Activated CD8-positive, alpha-beta memory T cell treated with anti-CD3 and anti-CD28 coated beads, Interleukin-2, amount 10 ng/mL, durations not matched to agents 7 days and 5 days (primary cell): ENCODE data around the gene NFE2L1. TPM values are rescaled to one million over a fixed set of nuclear protein-coding genes. Genes with fewer than 3 reads are reported as not detected.
A peak's percentile ranks its signal among the peaks of the same experiment; 100 is the strongest.
"Not testable (repeated sequence)": the region's sequence is repeated elsewhere in the genome, so short reads cannot be mapped to it uniquely, and the experiment has no call there.

Source experiments
- ATAC-seq: fragments of 150-1000 bp; cut with Tn5 transposase; one replicate; pipeline ENCODE4 v1.10.0; 2021; ENCODE audit warnings: moderate library complexity
- CTCF ChIA-PET: fragments of 350-600 bp; sonication (Branson Sonifier 250); formaldehyde crosslinking; loops from one replicate; lab custom pipeline; 2021; ENCODE audit warnings: antibody characterized with exemption; lab: Charles Lee
- DNase-seq: peaks from one replicate; pipeline ENCODE4 v3.0.0-alpha.2; 2020
- H3K27ac Mint-ChIP-seq: one replicate; pipeline ENCODE4 v1.8.0; 2021; ENCODE audit warnings: mild to moderate bottlenecking, mixed read lengths
- H3K27me3 Mint-ChIP-seq: one replicate; pipeline ENCODE4 v1.8.0; 2021; ENCODE audit warnings: mixed read lengths
- H3K36me3 Mint-ChIP-seq: one replicate; pipeline ENCODE4 v1.8.0; 2021; ENCODE audit warnings: mild to moderate bottlenecking, mixed read lengths
- H3K4me1 Mint-ChIP-seq: one replicate; pipeline ENCODE4 v1.8.0; 2021; ENCODE audit warnings: mixed read lengths
- H3K4me3 Mint-ChIP-seq: one replicate; pipeline ENCODE4 v1.8.0; 2021; ENCODE audit warnings: mild to moderate bottlenecking, moderate library complexity, mixed read lengths
- H3K9me3 Mint-ChIP-seq: one replicate; pipeline ENCODE4 v1.8.0; 2022; ENCODE audit warnings: low read depth, mixed read lengths
- total RNA-seq, 2 experiments: library from RNA; stranded (reverse); gene quantifications; one replicate each; pipeline ENCODE4 v1.2.3, GENCODE V29; 2021

The NFE2L1 gene
- total RNA-seq, 2 experiments from 2014 or later = 56.1 to 80.8 TPM

DNA sequence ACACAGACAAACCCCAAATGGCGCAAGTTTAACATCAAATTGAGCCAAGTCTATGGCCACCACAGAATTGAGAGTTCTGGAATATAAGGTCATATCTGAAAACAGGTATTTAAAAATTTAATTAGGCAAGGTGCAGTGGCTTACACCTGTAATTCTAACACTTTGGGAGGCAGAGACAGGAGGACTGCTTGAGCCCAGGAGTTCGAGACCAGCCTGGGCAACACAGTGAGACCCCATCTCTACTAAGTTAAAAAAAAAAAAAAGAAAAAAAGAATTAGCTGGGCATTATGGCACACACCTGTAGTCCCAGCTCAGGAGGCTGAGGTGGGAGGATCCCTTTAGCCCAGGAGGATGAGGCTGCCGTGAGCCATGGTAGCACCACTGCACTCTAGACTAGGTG is 19.1 kb downstream of the NFE2L1 start:
- CTCF ChIA-PET = interaction anchor here (0.7 to 2.8 kb wide), 9 partner anchors 9 to 525 kb away, joined by 3 to 28 read pairs (median 4); no protein-coding TSS in a partner anchor
- H3K27me3 Mint-ChIP-seq = no peaks in the 10 kb centered on the region
- no peak overlapping the region for H3K27ac Mint-ChIP-seq
- no peaks in the 10 kb centered on the region for H3K9me3 Mint-ChIP-seq
- DNase-seq = no peak
- ATAC-seq = no peak
- peaks cover 20% of the 10 kb centered on the region for H3K36me3 Mint-ChIP-seq
- H3K4me1 Mint-ChIP-seq = no peaks in the 10 kb centered on the region
- H3K4me3 Mint-ChIP-seq = no peak overlapping the region

DNA sequence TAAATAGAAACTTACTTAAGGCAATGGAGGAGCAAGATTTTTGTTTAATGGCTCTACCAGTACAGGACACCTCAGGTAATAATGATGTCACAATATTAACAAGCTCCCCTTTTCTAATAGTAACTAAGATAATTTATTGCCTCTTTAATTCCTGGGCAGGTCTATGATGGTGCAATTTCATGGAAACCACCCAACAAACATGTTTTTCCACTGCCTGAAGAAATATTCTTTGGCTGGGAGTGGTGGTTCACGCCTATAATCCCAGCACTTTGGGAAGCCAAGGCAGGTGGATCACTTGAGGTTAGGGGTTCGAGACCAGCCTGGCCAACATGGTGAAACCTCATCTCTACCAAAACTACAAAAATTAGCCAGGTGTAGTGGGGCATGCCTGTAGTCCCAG is 19.6 kb downstream of the NFE2L1 start:
- not testable (repeated sequence) for H3K4me1 Mint-ChIP-seq, H3K4me3 Mint-ChIP-seq, ATAC-seq, DNase-seq, H3K27me3 Mint-ChIP-seq, H3K27ac Mint-ChIP-seq, H3K9me3 Mint-ChIP-seq
- H3K36me3 Mint-ChIP-seq = peaks cover 19% of the 10 kb centered on the region
- CTCF ChIA-PET = interaction anchor here (0.9 to 2.8 kb wide), 14 partner anchors 8 to 525 kb away, joined by 3 to 28 read pairs (median 4); partner anchors contain the start of gene NFE2L1

DNA sequence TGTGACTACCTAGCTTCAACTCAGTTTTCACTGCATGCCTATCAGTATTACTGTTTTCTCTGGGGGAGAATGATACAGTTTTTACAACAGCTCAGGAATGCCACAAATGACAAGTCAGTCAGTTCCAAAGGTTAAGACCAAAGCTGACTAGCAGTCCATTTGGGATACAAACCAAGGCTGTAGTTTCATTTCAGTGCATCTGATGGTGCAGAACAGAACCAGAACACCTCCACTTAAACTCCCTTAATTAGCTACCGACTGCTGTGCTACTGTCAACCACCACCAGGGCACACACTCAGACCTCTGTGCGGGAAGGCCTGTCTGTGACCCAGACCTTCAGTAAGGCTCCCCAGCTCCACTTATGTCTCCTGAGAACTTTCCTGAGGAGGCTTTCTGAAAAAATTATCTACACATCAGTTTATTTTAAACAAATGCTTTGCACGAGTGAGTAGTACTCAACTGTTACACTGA is 20.4 kb downstream of the NFE2L1 start:
- DNase-seq = no peak
- peak; percentile 61 for ATAC-seq
- CTCF ChIA-PET = interaction anchor here (0.9 to 2.8 kb wide), 14 partner anchors 9 to 524 kb away, joined by 3 to 28 read pairs (median 4); partner anchors contain the start of gene NFE2L1
- Mint-ChIP-seq H3K4me3 (no peak overlapping the region), H3K9me3 (no peaks in the 10 kb centered on the region), H3K27me3 (no peaks in the 10 kb centered on the region), H3K27ac (no peak overlapping the region), H3K4me1 (no peaks in the 10 kb centered on the region), H3K36me3 (peaks cover 21% of the 10 kb centered on the region)

DNA sequence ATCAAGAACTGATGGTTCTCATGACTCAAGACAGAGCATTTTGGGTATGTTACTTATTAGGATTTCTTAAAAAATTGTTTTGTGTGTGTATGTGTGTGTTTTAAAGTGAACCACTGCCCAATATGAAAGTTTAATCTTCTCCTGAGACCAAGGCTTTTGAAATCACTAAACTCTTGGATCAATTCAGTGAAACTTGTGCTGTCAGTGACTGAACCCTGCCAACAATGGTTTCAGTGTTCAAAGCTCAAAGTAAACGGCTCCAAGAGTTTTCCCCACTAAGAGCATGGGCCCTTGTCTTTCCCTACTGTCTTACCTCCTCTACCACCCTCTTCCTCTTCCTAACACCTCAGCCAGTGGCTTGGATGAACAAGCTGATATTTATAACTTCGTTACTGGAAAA is 22.0 kb downstream of the NFE2L1 start:
- H3K27ac Mint-ChIP-seq = no peak overlapping the region
- ATAC-seq (no peak), DNase-seq (no peak)
- H3K4me1 Mint-ChIP-seq = no peaks in the 10 kb centered on the region
- CTCF ChIA-PET = interaction anchor here (1.2 to 2.1 kb wide), 3 partner anchors 10 to 43 kb away, joined by 4 to 6 read pairs (median 4); no protein-coding TSS in a partner anchor
- H3K27me3 Mint-ChIP-seq = no peaks in the 10 kb centered on the region
- no peak overlapping the region for H3K4me3 Mint-ChIP-seq
- H3K36me3 Mint-ChIP-seq = peaks cover 19% of the 10 kb centered on the region
- H3K9me3 Mint-ChIP-seq = no peaks in the 10 kb centered on the region

DNA sequence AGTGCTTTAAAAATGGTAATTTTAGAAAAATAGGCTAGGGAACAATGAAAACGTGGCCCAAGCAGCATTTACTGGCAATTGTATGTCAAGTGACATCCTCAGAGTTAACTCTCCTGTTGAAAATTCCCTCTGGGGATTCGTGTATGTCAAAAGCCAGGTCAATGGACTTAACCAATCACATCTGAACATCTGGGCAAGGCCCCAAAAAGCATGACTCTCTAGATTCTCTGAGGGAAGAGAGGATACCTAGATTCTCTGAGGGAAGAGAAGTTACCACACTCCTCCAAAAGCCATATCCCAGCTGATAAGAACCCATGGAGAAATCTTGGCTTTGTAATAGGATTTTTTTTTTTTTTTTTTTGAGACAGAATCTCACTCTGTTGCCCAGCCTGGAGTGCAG is 23.5 kb downstream of the NFE2L1 start:
- Mint-ChIP-seq H3K4me1 (no peaks in the 10 kb centered on the region), H3K36me3 (peaks cover 19% of the 10 kb centered on the region), H3K27me3 (no peaks in the 10 kb centered on the region), H3K9me3 (no peaks in the 10 kb centered on the region), H3K27ac (no peak overlapping the region), H3K4me3 (no peak overlapping the region)
- no peak for DNase-seq
- ATAC-seq = no peak
- CTCF ChIA-PET = interaction anchor here (1.0 to 11.1 kb wide), 6 partner anchors 9 to 43 kb away, joined by 3 to 191 read pairs (median 6); partner anchors contain the start of gene NFE2L1

DNA sequence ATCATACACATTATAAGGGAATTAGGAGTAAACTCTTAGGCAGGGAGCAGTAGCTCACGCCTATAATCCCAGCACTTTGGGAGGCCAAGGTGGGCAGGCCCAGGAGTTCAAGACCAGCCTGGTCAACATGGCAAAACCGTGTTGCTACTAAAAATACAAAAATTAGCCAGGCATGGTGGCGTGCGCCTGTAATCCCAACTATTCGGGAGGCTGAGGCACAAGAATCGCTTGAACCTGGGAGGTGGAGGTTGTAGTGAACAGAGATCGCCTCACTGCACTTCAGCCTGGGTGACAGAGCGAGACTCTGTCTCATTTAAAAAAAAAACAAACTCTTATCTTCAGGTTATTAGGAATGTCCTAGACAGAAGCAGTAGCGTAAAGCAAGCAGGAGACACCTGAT is 24.7 kb downstream of the NFE2L1 start:
- peaks cover 17% of the 10 kb centered on the region for H3K36me3 Mint-ChIP-seq
- H3K9me3 Mint-ChIP-seq = not testable (repeated sequence)

DNA sequence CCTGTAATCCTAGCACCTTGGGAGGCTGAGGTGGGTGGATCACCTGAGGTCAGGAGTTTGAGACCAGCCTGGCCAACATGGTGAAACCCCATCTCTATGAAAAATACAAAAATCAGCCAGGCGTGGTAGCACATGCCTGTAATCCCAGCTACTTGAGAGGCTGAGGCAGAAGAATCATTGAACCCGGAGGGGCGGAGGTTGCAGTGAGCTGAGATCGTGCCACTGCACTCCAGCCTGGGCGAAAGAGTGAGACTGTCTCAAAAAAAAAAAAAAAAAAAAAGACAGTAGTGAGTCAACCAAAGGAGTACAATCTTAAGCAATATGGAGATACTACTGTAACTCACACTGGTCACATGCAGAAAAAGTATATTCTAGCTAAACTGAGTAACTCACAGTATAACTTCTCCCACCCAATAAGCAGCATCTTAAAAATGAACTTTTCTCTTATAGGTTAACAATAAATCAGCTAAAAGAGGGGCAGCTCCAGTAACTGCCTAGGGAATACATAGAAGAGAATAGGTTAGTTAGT is 25.5 kb downstream of the NFE2L1 start:
- H3K4me1 Mint-ChIP-seq, ATAC-seq, H3K27me3 Mint-ChIP-seq, DNase-seq, H3K27ac Mint-ChIP-seq, H3K9me3 Mint-ChIP-seq, H3K4me3 Mint-ChIP-seq: not testable (repeated sequence)
- CTCF ChIA-PET = interaction anchor here (0.7 to 11.1 kb wide), 22 partner anchors 10 to 750 kb away, joined by 3 to 191 read pairs (median 5); partner anchors contain the start of genes HOXB5 and NFE2L1
- H3K36me3 Mint-ChIP-seq = peaks cover 17% of the 10 kb centered on the region

More for the DNA sequence above, 24.7 kb downstream of the NFE2L1 start:
- not testable (repeated sequence) for H3K27me3 Mint-ChIP-seq, H3K4me3 Mint-ChIP-seq, H3K27ac Mint-ChIP-seq, ATAC-seq, DNase-seq, H3K4me1 Mint-ChIP-seq
- CTCF ChIA-PET = interaction anchor here (1.0 to 11.1 kb wide), 14 partner anchors 8 to 520 kb away, joined by 3 to 191 read pairs (median 6); partner anchors contain the start of genes HOXB5 and NFE2L1

DNA sequence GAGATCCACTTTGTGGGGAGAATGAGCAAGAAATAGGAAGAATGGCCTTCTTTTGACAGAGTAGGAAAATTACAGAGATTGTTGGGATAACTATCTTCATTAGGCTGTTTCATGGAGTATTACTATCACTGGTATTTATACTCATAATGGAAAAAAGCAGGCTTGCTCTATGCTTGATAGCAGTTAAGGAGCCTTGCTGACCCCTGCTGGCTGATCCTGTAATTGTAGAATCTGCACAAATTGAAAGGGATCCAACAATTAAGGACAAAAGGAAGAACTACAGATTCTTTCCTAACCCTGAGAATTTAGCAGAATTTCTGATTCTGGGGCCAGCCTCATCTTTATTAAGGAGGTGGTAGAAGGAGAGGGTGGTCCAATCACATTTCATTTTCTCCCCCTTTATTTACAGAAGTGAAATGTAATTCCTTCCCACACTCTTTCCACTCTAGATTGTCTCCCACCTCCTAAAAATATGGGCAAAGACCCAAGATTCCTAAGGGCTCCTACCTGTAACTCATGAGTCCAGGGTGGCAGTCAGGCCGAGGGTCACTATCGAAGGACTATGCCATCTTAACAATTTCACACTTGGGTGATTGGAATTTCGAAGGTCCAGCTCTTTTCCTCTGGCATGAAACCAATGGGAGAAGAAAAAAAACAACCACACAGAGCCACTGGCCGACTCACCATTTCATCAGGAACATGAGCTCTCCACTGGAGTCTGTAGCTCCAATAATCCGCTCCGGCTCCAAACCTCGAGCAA is 26.3 kb downstream of the NFE2L1 start:
- Mint-ChIP-seq H3K4me3 (no peak overlapping the region), H3K9me3 (no peaks in the 10 kb centered on the region), H3K4me1 (no peaks in the 10 kb centered on the region), H3K27ac (no peak overlapping the region), H3K36me3 (peaks cover 17% of the 10 kb centered on the region), H3K27me3 (no peaks in the 10 kb centered on the region)
- peak; percentile 83 for DNase-seq
- ATAC-seq = peak; percentile 84
- CTCF ChIA-PET = interaction anchor here (0.8 to 11.1 kb wide), 24 partner anchors 10 to 522 kb away, joined by 3 to 191 read pairs (median 5); partner anchors contain the start of genes HOXB5 and NFE2L1

DNA sequence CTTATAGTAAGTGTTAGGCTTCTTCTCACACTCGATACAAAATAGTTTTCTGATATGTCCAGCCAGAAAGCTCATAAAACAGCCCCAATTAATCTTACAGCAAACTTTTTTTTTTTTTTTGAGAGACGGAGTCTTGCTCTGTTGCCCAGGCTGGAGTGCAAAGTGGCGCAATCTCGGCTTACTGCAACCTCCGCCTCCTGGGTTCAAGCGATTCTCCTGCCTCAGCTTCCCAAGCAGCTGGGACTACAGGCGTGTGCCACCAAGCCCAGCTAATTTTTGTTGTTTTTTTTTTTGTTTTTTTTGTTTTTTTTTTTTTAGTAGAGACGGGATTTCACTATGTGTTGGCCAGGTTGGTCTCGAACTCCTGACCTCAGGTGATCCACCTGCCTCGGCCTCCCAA is 29.0 kb downstream of the NFE2L1 start:
- not testable (repeated sequence) for H3K27ac Mint-ChIP-seq, ATAC-seq

DNA sequence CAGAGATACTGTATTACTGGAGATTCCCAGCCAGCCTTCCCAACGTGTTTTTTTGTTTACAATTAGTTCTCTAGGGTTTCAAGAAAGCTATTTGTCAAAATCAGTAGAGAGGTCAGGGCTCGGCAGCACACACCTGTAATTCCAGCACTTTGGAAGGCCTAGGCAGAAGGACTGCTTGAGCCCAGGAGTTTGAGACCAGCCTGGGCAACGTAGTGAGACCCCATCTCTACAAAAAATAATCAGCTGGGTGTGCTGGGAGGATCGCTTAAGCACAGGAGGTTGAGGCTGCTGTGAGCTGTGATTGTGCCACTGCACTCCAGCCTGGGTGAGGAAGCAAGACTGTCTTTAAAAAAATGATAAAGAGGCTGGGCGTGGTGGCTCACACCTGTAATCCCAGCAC is 33.7 kb downstream of the NFE2L1 start:
- no peak for DNase-seq
- Mint-ChIP-seq H3K36me3 (no peaks in the 10 kb centered on the region), H3K9me3 (no peaks in the 10 kb centered on the region), H3K4me1 (peaks cover 12% of the 10 kb centered on the region), H3K27me3 (no peaks in the 10 kb centered on the region), H3K27ac (no peak overlapping the region), H3K4me3 (no peak overlapping the region)
- ATAC-seq = no peak
- CTCF ChIA-PET = interaction anchor here (1.2 to 11.1 kb wide), 13 partner anchors 9 to 511 kb away, joined by 3 to 191 read pairs (median 21); partner anchors contain the start of genes CBX1, HOXB5, NFE2L1 and SNX11

More for the DNA sequence above, 29.0 kb downstream of the NFE2L1 start:
- not testable (repeated sequence) for H3K9me3 Mint-ChIP-seq, DNase-seq, H3K4me1 Mint-ChIP-seq, H3K27me3 Mint-ChIP-seq, H3K4me3 Mint-ChIP-seq
- CTCF ChIA-PET = interaction anchor here (0.8 to 11.1 kb wide), 5 partner anchors 24 to 49 kb away, joined by 3 to 191 read pairs (median 6); partner anchors contain the start of genes CBX1 and NFE2L1
- peaks cover 15% of the 10 kb centered on the region for H3K36me3 Mint-ChIP-seq

DNA sequence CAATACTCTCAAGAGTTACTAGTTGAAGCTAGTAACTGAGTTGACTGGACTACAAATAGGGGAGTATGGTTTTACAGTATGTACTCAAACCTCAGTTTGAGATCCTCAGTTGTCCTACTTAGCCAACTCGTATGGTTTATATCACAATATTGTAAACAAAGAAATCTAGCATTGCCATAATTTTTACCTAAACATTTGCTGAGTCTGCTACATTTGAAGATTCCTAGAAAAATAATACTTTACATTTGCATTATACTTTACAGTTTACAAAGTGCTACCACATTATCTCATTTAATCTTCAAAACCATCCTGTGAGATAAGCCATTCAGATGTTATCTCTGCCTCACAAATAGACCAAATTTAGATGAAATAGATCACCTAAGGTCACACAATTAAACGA is 36.8 kb downstream of the NFE2L1 start:
- Mint-ChIP-seq H3K27ac (no peak overlapping the region), H3K36me3 (no peaks in the 10 kb centered on the region), H3K4me1 (peaks cover 12% of the 10 kb centered on the region), H3K9me3 (no peaks in the 10 kb centered on the region), H3K27me3 (no peaks in the 10 kb centered on the region), H3K4me3 (no peak overlapping the region)
- ATAC-seq = no peak
- CTCF ChIA-PET = interaction anchor here (1.5 to 9.2 kb wide), 2 partner anchors 47 to 58 kb away, joined by 5 to 113 read pairs; no protein-coding TSS in a partner anchor
- no peak for DNase-seq

DNA sequence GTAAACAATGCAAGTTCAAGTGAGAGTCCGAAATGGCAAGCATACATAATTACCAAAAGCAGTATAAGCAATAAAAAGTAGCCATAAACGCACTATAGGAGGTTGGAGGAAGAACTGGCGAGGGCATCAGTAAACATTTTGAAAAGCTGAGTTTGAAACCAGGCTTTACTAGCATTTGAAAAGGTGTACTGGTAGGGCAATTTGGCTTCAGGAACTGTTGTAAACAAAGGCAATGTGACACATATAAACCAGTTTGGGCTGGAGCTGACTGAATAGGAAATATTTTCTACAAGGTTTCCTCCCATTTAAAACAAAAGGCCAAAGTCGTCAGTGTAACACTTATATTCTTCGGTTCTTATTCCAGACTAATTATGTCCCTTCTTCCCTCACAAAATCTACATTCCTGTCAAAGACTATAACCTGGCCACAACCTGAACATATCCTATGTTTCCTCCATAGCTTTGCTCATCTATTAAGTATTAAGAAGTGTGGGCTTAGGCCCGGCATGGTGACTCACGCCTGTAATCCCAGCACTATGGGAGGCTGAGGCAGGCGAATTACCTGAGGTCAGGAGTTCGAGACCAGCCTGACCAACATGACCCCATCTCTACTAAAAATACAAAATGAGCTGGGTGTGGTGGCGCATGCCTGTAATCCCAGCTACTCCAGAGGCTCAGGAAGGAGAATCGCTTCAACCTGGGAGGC is 45.3 kb downstream of the NFE2L1 start:
- H3K36me3 Mint-ChIP-seq = peaks cover 3% of the 10 kb centered on the region
- ATAC-seq (no peak), DNase-seq (no peak)
- H3K27ac Mint-ChIP-seq = no peak overlapping the region
- H3K4me1 Mint-ChIP-seq = peaks cover 13% of the 10 kb centered on the region
- no peak overlapping the region for H3K4me3 Mint-ChIP-seq
- no peaks in the 10 kb centered on the region for H3K27me3 Mint-ChIP-seq
- no peaks in the 10 kb centered on the region for H3K9me3 Mint-ChIP-seq
- CTCF ChIA-PET = interaction anchor here (0.7 to 2.0 kb wide), 4 partner anchors 9 to 26 kb away, joined by 3 to 8 read pairs (median 4); no protein-coding TSS in a partner anchor
